ENCODE results near the gene ARMH2.
"Not testable (repeated sequence)": the region's sequence is repeated elsewhere in the genome, so short reads cannot be mapped to it uniquely, and the experiment has no call there.

ARMH2 gene

GRCh38 chr6:24818346-24818745 lies 19.6 kb upstream of the ARMH2 start:
- no peak for DNase-seq (ENCODE audit: low spot score)
- FAIRE-seq, result no peak

DNA sequence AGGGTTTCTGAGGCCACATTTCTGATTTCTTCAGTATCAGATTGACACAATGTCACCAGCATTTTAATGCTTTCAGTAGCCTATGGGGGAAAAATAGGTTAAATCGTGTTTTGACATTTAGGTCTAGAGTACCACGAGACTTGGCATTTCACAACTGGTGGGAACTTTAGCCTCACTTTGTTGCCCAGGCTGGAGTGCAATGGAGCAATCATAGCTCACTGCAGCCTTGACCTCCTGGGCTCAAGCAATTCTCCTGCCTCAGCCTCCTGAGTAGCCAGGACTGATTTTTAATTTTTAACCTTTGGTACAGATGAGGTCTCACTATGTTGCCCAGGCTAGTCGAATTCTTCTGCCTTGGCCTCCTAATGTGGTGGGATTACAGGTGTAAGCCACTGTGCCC lies 11.0 kb upstream of the ARMH2 start:
- FAIRE-seq, result no peak
- DNase-seq (ENCODE audit: low spot score), result no peak

- no peak for FAIRE-seq
These were observed 8.9 kb upstream of the ARMH2 start for GRCh38 chr6:24807584-24807983.

DNA sequence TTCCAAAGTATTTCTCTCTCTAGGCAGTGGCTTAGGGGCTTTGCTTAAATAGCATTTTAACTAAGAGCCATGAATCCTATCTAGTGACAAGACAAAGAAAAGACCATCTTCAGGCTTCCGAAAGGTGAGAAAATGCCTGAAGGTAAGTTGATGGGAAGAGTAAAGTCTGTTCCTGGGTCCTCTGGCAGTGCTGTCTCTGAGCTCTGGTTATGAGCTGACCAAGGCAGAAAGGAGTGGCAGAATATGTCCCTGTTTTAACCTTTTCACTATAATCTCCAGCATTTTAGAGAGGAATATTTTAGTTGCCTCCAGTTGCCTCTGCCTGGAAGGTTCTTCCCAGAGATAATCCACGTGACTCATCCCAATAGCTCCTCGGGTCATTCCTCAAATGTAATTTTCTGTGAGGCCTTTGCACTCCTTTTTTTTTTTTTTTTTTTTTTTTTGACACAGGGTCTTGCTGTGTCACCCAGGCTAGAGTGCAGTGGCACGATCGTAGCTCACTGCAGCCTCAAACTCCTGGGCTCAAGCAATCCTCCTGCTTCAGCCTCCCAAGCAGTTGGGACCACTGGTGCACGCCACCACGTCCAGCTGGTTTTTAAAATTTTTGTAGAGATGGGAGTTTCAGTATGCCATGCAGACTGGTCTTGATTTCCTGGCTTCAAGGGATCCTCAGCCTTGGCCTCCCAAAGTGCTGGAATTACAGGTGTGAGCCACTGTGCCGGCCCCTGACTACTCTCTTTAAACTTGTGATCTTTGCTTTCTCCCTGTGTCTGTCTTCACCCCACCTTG lies 3.7 kb upstream of the ARMH2 start:
- DNase-seq (ENCODE audit: low spot score), result no peak

More at GRCh38 chr6:24807584-24807983, 8.9 kb upstream of the ARMH2 start:
- DNase-seq (ENCODE audit: low spot score), result no peak

GRCh38 chr6:24799541-24799915 lies 811 bp upstream of the ARMH2 start:
- DNase-seq (ENCODE audit: low spot score) (no peak), FAIRE-seq (no peak)

More for the DNA sequence above, 3.7 kb upstream of the ARMH2 start:
- FAIRE-seq, result no peak

DNA sequence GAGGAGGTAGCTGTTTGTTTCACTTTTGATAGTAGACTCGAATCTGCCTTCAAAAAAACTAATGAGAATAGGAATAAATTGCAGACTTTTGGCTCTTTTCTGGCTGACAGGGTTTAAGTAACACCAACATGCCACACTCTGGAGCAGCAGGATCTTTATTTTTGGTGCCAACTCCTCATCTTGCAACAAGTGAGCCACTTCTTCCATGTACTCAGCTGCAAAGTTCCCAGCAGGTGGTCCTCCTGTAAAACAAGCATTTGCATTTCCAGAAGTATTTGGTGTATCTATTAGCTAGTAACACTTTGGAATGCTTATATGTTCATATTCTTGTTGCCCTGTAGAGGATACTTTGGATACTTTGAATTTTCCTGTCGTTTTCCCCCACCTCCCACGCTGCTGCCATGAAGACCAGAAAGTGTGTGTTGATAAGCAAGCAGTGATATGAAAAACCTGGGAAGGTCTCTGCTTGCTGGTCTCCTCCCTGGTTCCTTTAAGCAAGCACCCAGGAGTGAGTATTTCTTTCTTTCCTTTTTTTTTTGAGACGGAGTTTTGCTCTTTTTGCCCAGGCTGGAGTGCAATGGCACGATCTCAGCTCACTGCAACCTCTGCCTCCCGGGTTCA lies 1.0 kb downstream of the ARMH2 start:
- FAIRE-seq, result no peak

DNA sequence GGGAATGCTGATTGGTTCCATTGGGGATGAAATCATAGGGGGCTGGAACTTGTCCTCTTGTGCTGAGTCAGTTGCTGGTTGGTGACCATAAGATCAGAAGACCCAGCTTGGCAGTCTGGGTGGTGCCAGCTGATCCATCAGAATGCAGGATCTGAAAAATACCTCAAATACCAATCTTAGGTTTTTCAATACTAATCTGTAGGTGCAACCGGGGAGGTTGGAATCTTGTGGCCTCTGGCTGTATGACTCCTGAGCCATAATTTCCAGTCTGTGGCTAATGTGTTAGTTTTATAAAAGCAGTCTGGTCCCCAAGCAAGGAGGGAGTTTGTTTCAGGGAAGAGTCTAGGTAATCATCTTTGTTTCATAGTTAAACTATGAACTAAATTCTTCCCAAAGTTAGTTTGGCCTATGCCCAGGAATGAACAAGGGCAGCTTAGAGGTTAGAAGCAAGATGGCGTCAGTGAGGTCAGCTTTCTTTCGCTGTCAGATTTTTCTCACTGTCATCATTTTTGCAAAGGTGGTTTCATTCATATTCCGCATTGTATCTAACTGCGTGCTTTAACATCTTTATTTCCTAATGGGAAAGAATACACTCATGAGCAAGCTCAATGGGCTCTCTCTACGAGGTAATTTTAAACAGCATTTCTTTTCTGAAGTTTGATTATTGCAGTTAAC lies 2.0 kb downstream of the ARMH2 start:
- DNase-seq (ENCODE audit: low spot score) (no peak), FAIRE-seq (no peak)

More for the DNA sequence above, 1.0 kb downstream of the ARMH2 start:
- DNase-seq (ENCODE audit: low spot score), result no peak

- FAIRE-seq, result no peak
- no peak for DNase-seq (ENCODE audit: low spot score)
These were observed 3.6 kb downstream of the ARMH2 start for GRCh38 chr6:24795106-24795505.

GRCh38 chr6:24788031-24788665 lies 10.6 kb downstream of the ARMH2 start:
- DNase-seq (ENCODE audit: low spot score) (no peak), FAIRE-seq (no peak)

- DNase-seq (ENCODE audit: low spot score), result peak; percentile 30
- FAIRE-seq, result peak; percentile 71
These were observed 18.5 kb downstream of the ARMH2 start for GRCh38 chr6:24780206-24780605.

- no peak for DNase-seq (ENCODE audit: low spot score)
These were observed 19.2 kb downstream of the ARMH2 start for GRCh38 chr6:24779416-24780016.

DNA sequence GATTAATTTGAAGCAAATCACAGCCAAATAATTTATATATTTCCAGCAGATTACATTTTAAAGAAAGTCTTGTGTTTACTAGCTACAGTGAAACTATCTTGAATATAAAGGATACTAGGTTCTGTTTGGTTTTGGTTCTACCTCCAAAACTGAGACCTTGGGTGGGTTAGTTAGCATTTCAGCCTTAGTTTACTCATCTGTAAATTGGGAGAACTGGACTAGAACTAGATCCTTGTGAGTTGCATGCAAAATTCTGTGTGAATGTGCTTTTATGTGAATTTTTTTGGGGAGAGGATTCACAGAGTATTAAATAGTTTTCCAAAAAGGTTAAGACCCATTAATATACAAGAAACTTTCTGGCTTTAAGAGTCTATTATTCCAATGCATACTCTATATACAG lies 19.8 kb downstream of the ARMH2 start:
- no peak for FAIRE-seq

More at GRCh38 chr6:24779416-24780016, 19.2 kb downstream of the ARMH2 start:
- no peak for FAIRE-seq

GRCh38 chr6:24778121-24778520 lies 20.6 kb downstream of the ARMH2 start:
- DNase-seq (ENCODE audit: low spot score), result no peak
- no peak for FAIRE-seq

More for the DNA sequence above, 19.8 kb downstream of the ARMH2 start:
- no peak for DNase-seq (ENCODE audit: low spot score)

DNA sequence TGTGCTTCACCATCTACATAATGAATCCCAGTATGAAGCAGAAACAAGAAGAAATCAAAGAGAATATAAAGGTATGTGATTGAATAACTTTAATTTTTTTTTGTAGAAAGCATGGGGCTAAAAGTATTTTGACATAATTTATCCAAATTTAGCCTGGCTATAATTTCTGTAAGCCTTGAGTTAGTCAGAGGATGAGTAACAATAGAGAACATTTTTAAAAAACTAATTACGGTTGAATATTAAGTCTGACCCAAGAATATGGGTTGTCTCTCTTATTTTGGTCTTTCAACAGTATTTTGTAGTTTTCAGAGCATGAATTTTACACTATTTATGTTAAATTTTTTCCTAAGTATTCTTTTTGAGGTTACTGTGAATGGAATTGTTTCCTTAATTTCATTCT lies 21.5 kb downstream of the ARMH2 start:
- DNase-seq (ENCODE audit: low spot score), result no peak
- FAIRE-seq, result no peak

GRCh38 chr6:24775520-24776058 lies 23.1 kb downstream of the ARMH2 start:
- no peak for DNase-seq (ENCODE audit: low spot score)
- no peak for FAIRE-seq

DNA sequence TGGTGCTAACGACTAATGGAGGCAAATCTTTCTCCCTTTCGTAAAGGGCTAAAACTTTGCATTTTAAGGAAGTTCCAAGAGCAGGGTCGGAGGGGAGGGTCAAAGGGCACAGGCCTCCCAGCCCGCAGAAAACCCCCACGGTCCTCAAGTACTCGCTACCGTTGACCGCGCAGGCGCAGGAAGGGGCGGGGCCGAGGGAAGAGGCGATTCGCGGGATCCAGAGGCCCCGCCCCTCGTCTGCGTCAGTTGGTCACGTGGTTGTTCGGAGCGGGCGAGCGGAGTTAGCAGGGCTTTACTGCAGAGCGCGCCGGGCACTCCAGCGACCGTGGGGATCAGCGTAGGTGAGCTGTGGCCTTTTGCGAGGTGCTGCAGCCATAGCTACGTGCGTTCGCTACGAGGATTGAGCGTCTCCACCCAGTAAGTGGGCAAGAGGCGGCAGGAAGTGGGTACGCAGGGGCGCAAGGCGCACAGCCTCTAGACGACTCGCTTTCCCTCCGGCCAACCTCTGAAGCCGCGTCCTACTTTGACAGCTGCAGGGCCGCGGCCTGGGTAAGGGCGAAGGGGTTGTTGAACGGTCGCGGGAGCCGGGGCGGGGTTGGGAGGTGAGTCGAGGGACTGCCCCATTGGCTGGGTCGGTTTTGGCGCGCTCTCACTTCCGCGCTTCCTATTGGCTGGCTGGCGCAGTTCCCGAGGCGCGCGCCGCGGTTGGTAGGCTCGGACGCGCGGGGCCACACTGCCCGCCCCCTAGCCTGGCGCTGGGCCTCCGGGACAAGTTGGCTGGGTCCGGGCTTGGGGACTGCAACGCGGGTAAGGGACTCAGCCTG lies 23.8 kb downstream of the ARMH2 start, which contains the start of gene GMNN:
GMNN (plus strand) TSS at position 242 of the 824 bp plus-strand sequence. CDS start 2,310 bp downstream, outside the sequence.
- DNase-seq (ENCODE audit: low spot score) (peak; percentile 83), FAIRE-seq (peak; percentile 27)

DNA sequence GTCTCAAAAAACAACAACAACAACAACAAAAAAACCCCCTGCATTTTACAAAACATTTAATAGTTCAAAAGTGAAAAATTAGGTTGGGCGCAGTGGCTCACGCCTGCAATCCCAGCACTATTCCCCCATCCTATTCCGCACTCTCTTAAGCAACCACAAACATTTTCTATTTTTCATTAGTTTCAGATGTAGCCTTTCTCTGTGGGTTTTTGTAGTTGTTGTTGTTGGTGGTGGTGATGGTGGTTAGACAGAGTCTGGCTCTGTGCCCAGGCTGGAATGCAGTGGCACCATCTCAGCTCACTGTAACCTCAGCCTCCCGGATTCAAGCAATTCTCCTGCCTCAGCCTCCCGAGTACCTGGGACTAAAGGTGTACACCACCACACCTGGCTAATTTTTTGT lies 30.4 kb downstream of the ARMH2 start:
- FAIRE-seq, result no peak
- DNase-seq (ENCODE audit: low spot score), result no peak

- DNase-seq (ENCODE audit: low spot score) (peak; percentile 49), FAIRE-seq (peak; percentile 69)
These were observed 31.8 kb downstream of the ARMH2 start for GRCh38 chr6:24766680-24767462.

DNA sequence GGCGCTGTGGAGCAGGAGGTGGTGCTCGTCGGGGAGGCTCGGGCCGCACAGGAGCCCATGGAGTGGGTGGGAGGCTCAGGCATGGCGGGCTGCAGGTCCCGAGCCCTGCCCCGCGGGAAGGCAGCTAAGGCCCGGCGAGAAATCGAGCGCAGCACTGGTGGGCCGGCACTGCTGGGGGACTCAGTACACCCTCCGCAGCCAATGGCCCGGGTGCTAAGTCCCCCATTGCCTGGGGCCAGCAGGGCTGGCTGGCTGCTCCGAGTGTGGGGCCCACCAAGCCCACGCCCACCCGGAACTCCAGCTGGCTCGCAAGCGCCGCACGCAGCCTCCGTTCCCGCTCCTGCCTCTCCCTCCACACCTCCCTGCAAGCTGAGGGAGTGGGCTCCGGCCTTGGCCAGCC lies 32.7 kb downstream of the ARMH2 start:
- not testable (repeated sequence) for FAIRE-seq

More for the DNA sequence above, 32.7 kb downstream of the ARMH2 start:
- not testable (repeated sequence) for DNase-seq (ENCODE audit: low spot score)
